NT2/D1 (cell line): ENCODE results near the gene CHRNG.

Experiments used
- YY1 ChIP-seq: IDR thresholded peaks from 2 replicates; pipeline ENCODE4 v1.6.1; 2011; ENCODE audit not compliant: insufficient read length, insufficient read depth
- ZNF274 ChIP-seq: IDR thresholded peaks from 2 replicates; pipeline ENCODE4 v1.6.1; 2011; ENCODE audit warnings: mild to moderate bottlenecking, low read depth, low read length

DNA sequence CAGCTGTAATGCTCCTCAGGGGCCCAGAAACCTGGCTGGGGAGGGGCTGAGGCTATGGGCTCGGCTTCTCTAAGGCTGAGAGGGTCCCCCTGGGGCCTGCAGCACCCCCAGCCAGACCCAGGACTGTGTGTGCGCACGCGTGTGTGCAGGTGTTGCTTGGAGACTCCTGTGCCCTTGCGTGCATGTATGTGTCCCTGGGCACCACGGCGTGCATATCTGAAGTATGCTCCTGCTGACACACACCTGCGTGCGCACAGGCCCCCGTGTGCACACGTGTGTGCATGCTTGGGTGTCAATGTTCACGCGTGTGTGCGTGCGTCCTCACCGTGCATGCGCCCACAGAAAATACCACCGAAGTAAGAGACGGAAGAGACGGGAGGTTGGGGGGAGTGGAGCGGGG lies 37.0 kb upstream of the CHRNG start:
- no peak for TF ChIP-seq ZNF274
- no peak for TF ChIP-seq YY1
